Sigmoid colon (tissue), 7 donors: ENCODE data around the gene INTS14. TPM values are rescaled to one million over a fixed set of nuclear protein-coding genes. Genes with fewer than 3 reads are reported as not detected.

Experiments used
- DNase-seq: peaks from one replicate; pipeline ENCODE4 v3.0.0-alpha.2; 2019
- H3K27ac ChIP-seq, 4 donors: fragments of 200-600 bp; sonication (generic); one replicate each; pipeline ENCODE4 v1.5.1; 2016 to 2019; ENCODE audit warnings: mild to moderate bottlenecking in 1 of 4
- H3K27me3 ChIP-seq, 3 donors: fragments of 200-600 bp; sonication (generic); one replicate each; pipeline ENCODE4 v1.5.1; 2019; ENCODE audit warnings: mild to moderate bottlenecking in 1 of 3
- H3K36me3 ChIP-seq, 4 donors: fragments of 200-600 bp; sonication (generic); one replicate each; pipeline ENCODE4 v1.5.1; 2016 to 2019
- H3K4me1 ChIP-seq, 4 donors: fragments of 200-600 bp; sonication (generic); one replicate each; pipeline ENCODE4 v1.5.1; 2017 to 2019
- H3K4me3 ChIP-seq, 4 donors: fragments of 200-600 bp; sonication (generic); one replicate each; pipeline ENCODE4 v1.5.1; 2017 to 2019; ENCODE audit warnings: mild to moderate bottlenecking in 2 of 4, moderate library complexity in 1 of 4
- H3K9me3 ChIP-seq, 4 donors: fragments of 200-600 bp in 3 of 4; sonication (generic) in 3 of 4; one replicate each; pipeline versions ENCODE4 v1.5.1 to v1.6.1; 2013 to 2019
- EP300 ChIP-seq, 4 donors: sonication (generic); formaldehyde crosslinking; IDR thresholded peaks; one replicate each; pipeline ENCODE4 v1.6.1; 2017; ENCODE audit warnings: antibody characterized with exemption in 4 of 4
- POLR2A ChIP-seq, 2 donors: fragments of 450-650 bp; IDR thresholded peaks; one replicate each; pipeline ENCODE4 v1.6.1; 2016; ENCODE audit warnings: antibody characterized with exemption in 2 of 2, mild to moderate bottlenecking in 2 of 2, moderate library complexity in 2 of 2
- POLR2AphosphoS5 ChIP-seq, 4 donors: sonication (generic); formaldehyde crosslinking; IDR thresholded peaks; one replicate each; pipeline ENCODE4 v1.6.1; 2017; ENCODE audit warnings: antibody characterized with exemption in 4 of 4
- WGBS, 2 donors: extraction: QIAGEN DNeasy Blood & Tissue Kit; methylation state at CpG; one replicate each; pipeline ENCODE4 v1.1.7; 2013; 5-methylcytosine and 5-hydroxymethylcytosine counted together
- intact Hi-C: fragments of 100-400 bp; cut with DNase I; formaldehyde crosslinking; loops from one replicate; pipeline ENCODE4 v1.15.1; 2023
- polyA plus RNA-seq, 3 donors: library from polyadenylated mRNA; stranded (reverse); fragments of 200-250 nt; gene quantifications; one replicate each; pipeline ENCODE4 v1.2.3, GENCODE V29; 2013
- total RNA-seq, 4 donors: library from RNA; depleted of rRNA; stranded (reverse); fragments of >200 nt; gene quantifications; one replicate each; pipeline ENCODE4 v1.1.0, GENCODE V29; 2016
- TF ChIP-seq, protein P1 (sequence below), 4 experiments: fragments of 450-650 bp in 3 of 4; fragments of 200-600 bp in 1 of 4; IDR thresholded peaks; one replicate each; pipeline ENCODE4 v1.5.1; 2016 to 2019; ENCODE audit warnings: antibody characterized with exemption in 4 of 4, mild to moderate bottlenecking in 3 of 4, moderate library complexity in 2 of 4
- donor health status: healthy with polysubstance abuse.
- donor health status: Bipolar disorder and iron deficiency.
- donor health status: healthy.

Gene INTS14
- total and polyA plus RNA-seq, 7 donors = 16.2 to 29.9 (median 24.0) TPM

DNA sequence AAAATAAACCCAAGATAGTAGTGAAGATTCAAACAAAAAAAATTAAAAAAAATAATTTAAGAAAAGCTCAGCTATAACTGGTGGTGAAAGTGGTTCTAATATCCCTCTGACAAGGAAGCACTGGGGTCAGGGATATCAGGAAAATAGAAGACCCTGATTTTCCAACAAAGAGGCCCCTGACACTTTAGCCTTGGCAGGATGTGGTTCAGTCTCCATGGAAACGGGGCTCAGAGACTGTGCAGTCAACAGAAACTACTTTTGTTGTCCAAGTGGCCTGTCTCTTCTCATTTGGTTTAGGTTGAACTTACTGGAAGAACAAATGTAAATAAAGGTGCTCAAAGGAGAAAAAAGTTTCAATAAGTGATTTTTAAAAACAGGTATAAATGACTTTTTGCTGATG lies 27.2 kb downstream of the INTS14 start:
- DNase-seq = no peak
- no peak overlapping the region for H3K4me3 ChIP-seq
- no peaks in the 10 kb centered on the region for H3K27me3 ChIP-seq
- H3K27ac ChIP-seq = no peak overlapping the region
- WGBS, 2 donors = 28 to 67% methylated on average over 1 of the region's 1 CpG
- intact Hi-C loops = no loop called here
- TF ChIP-seq POLR2AphosphoS5 (IDR thresholded peaks at IDR 0.05) (no peak), EP300 (IDR thresholded peaks at IDR 0.05) (no peak), POLR2A (IDR thresholded peaks at IDR 0.05) (no peak)
- TF ChIP-seq, protein P1, sequence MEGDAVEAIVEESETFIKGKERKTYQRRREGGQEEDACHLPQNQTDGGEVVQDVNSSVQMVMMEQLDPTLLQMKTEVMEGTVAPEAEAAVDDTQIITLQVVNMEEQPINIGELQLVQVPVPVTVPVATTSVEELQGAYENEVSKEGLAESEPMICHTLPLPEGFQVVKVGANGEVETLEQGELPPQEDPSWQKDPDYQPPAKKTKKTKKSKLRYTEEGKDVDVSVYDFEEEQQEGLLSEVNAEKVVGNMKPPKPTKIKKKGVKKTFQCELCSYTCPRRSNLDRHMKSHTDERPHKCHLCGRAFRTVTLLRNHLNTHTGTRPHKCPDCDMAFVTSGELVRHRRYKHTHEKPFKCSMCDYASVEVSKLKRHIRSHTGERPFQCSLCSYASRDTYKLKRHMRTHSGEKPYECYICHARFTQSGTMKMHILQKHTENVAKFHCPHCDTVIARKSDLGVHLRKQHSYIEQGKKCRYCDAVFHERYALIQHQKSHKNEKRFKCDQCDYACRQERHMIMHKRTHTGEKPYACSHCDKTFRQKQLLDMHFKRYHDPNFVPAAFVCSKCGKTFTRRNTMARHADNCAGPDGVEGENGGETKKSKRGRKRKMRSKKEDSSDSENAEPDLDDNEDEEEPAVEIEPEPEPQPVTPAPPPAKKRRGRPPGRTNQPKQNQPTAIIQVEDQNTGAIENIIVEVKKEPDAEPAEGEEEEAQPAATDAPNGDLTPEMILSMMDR (IDR thresholded peaks at IDR 0.05) = no peak
- H3K4me1 ChIP-seq = no peaks in the 10 kb centered on the region
- H3K9me3 ChIP-seq = no peaks in the 10 kb centered on the region
- H3K36me3 ChIP-seq = peaks cover 12 to 100% (median 31%) of the 10 kb centered on the region in 4 donors

DNA sequence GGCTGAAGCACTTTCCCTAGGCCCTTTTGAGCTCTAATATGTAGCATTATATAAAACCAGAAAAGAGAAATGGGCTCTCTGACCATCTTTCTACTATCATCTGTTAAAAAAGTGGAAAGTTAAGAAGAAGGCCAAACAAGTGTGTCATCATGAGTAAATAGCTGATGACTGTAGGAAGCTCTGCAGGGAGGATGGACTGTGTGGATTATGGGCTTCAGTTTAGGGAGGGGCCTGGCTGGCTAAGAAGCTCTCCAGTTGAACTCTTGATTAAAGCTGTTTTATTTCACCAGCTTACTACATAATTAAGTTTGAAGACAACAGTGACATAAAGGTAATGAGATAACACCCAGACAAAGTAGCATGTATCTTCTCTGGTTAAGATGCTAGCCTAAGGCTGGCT lies 30.6 kb downstream of the INTS14 start:
- intact Hi-C loops = no loop called here
- no peak for TF ChIP-seq POLR2AphosphoS5 (IDR thresholded peaks at IDR 0.05)
- TF ChIP-seq, protein P1 (IDR thresholded peaks at IDR 0.05) = no peak
- TF ChIP-seq POLR2A (IDR thresholded peaks at IDR 0.05) = no peak
- no peak for TF ChIP-seq EP300 (IDR thresholded peaks at IDR 0.05)
- Histone ChIP-seq H3K36me3 (peaks cover 12 to 100% (median 24%) of the 10 kb centered on the region in 4 donors), H3K27me3 (no peaks in the 10 kb centered on the region), H3K4me3 (no peak overlapping the region), H3K9me3 (no peaks in the 10 kb centered on the region), H3K27ac (no peak overlapping the region), H3K4me1 (no peaks in the 10 kb centered on the region)
- DNase-seq = no peak

DNA sequence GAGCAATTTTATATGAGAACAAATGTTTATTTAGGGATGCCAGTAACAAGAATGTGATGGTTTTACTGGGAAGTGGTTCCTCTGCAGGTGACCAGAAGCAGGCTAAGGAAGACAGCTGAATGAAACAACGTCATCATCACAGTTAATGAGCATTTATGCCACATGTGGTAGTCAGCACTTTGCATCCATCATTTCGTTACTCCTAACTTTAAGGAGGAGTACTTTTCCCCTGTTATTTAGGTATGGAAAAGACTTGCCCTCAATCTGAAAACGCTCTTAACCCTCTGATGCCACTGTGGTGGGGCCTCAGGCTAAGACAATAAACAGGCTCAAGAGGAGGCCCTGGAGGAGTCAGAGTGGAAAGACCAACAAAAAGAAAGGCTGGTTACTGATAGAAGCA lies 31.2 kb downstream of the INTS14 start:
- Histone ChIP-seq H3K4me1 (no peaks in the 10 kb centered on the region), H3K4me3 (no peak overlapping the region), H3K27ac (no peak overlapping the region), H3K9me3 (no peaks in the 10 kb centered on the region), H3K27me3 (no peaks in the 10 kb centered on the region), H3K36me3 (peaks cover 12 to 97% (median 23%) of the 10 kb centered on the region in 4 donors)
- intact Hi-C loops = no loop called here
- TF ChIP-seq, protein P1 (IDR thresholded peaks at IDR 0.05) = no peak
- no peak for TF ChIP-seq POLR2A (IDR thresholded peaks at IDR 0.05)
- TF ChIP-seq POLR2AphosphoS5 (IDR thresholded peaks at IDR 0.05) = no peak
- no peak for TF ChIP-seq EP300 (IDR thresholded peaks at IDR 0.05)
- WGBS, 2 donors = 82 to 85% methylated on average over 3 of the region's 3 CpGs
- DNase-seq = no peak

DNA sequence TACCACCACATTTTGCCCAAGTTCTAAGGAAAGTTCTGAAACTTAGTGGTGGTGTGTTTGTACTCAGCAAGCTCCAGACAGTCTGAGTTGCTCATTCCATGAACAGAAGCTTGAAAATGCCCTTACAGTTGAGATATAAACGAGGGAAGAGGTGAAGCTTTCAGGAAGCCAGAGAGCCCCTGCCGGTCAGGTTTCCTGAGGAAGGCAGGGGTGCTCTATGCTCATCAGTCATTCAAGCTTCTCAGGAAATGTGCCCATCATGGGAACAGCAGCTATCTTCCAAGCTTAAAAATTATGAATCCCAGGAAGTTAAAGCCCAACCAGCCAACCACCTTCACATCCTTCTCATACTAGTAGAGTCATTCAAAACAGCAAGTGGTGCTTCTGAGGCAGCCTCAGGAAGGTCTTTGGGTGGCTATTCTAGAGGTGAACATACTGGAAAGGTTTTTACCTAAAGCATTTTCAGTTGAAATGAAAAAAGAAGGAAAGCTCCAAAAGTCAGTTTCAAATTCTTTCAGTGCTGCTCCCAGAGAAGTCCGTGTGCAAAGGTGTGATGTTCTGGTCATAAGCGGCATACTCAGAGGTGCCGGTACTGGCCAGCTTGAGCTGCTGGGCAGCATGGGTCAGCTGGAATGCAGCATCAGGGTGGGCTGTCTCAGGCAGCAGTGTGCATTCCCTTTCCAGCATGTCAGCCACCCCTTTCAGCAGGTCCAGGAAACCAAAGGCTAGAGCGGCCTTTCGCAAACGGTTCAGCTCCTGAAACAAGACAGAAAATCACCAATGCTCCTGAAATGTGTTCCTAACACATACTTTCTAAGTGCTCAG lies 31.8 kb downstream of the INTS14 start:
- Histone ChIP-seq H3K9me3 (no peaks in the 10 kb centered on the region), H3K4me1 (no peaks in the 10 kb centered on the region), H3K36me3 (peaks cover 12 to 95% (median 19%) of the 10 kb centered on the region in 4 donors), H3K27ac (no peak overlapping the region), H3K4me3 (no peak overlapping the region), H3K27me3 (no peaks in the 10 kb centered on the region)
- intact Hi-C loops = no loop called here
- WGBS, 2 donors = 79 to 84% methylated on average over 8 of the region's 8 CpGs
- TF ChIP-seq POLR2A (IDR thresholded peaks at IDR 0.05) (no peak), POLR2AphosphoS5 (IDR thresholded peaks at IDR 0.05) (no peak), EP300 (IDR thresholded peaks at IDR 0.05) (no peak)
- TF ChIP-seq, protein P1 (IDR thresholded peaks at IDR 0.05) = no peak
- DNase-seq = no peak
